ENCODE measurements around the gene CLP1.

- TF ChIP-seq POLR2AphosphoS5 (IDR thresholded peaks at IDR 0.05) (no peak), CTCF (IDR thresholded peaks at IDR 0.05; ENCODE audit: poor library complexity, severe bottlenecking) (no peak), EZH2 (IDR thresholded peaks at IDR 0.05; ENCODE audit: borderline replicate concordance, insufficient read depth, low read length, poor library complexity, severe bottlenecking) (no peak), REST (IDR thresholded peaks at IDR 0.05; ENCODE audit: borderline replicate concordance) (no peak), RAD21 (conservative IDR thresholded peaks at IDR 0.05) (no peak), EP300 (conservative IDR thresholded peaks at IDR 0.05; ENCODE audit: poor library complexity, severe bottlenecking) (no peak)
These were observed 17.8 kb downstream of the CLP1 start for GRCh38 chr11:57675176-57675941.
